ENCODE results near the gene KLF11.

KLF11 gene

GRCh38 chr2:10045561-10046355 lies 2.4 kb downstream of the KLF11 start:
- DNase-seq: no peak

DNA sequence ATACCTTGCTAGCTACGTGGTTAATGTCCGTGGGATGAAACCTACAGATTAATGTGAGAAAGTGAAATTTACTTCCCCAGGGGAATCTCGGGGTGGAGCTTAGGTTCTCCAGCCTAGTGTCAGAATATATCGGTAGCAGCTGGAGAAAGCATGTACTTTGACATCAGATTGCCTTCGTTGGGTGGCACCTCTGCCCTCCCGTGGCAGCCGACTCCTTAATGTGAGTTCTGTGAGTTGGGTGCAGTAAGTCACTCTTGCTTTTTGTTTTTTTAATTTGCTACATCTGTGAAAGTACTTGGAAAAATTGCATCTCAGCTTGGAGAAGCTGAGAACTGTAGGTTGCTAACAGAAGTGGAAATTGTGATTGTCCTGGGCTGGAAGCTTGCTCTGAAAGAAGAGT lies 3.6 kb downstream of the KLF11 start:
- DNase-seq: no peak

DNA sequence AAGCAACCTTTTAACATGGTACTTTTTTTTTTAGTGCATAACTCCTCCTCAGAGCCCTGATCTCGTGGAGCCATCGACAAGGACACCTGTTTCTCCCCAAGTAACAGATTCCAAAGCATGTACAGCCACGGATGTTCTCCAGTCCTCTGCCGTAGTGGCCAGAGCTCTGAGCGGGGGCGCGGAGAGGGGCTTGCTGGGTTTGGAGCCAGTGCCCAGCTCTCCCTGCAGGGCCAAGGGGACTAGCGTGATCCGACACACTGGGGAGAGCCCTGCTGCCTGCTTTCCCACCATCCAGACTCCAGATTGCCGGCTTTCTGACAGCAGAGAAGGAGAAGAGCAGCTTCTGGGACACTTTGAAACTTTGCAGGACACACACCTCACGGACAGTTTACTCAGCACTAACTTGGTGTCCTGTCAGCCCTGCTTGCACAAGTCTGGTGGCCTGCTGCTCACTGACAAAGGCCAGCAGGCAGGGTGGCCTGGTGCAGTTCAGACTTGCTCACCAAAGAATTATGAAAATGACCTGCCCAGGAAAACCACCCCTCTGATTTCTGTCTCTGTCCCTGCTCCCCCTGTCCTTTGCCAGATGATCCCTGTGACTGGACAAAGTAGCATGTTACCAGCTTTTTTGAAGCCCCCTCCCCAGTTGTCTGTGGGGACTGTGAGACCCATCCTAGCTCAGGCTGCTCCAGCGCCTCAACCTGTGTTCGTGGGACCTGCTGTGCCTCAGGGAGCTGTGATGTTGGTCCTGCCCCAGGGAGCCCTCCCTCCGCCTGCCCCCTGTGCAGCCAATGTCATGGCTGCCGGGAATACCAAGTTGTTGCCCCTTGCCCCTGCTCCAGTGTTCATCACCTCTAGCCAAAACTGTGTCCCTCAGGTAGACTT lies 4.5 kb downstream of the KLF11 start:
- no peak for DNase-seq

DNA sequence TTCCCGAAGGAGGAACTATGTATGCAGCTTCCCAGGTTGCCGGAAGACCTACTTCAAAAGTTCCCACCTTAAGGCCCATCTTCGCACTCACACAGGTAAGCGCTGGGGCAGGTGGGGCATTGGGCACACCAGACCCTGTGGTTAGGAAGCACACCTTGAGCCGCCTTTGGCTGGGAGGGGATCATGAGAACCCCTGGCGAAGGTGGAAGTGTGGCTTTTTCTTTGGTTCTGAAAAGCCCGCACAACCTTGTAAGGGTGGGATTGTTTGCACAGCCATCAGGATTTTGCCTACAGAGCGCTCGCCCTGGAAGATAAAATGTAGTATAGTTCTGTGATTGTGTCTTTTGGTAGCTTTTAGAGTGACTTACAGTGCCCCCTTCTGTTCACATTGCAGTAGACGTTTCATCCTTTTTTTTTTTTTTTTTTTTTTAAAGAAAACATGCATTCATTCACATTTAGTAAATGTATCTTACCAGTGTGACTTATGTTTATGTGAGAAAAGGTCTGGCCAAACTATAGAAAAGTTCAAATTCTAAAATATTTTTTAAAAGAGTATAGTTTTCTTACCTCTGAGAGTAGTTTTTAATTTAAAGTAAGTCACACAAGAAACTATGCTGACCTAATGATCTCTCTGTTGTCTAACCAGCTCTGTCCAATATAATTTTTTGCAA lies 5.3 kb downstream of the KLF11 start:
- DNase-seq: no peak

GRCh38 chr2:10052216-10052615 lies 8.9 kb downstream of the KLF11 start:
- no peak for DNase-seq

- no peak for DNase-seq
Observed at GRCh38 chr2:10053351-10053750, 10.0 kb downstream of the KLF11 start.

DNA sequence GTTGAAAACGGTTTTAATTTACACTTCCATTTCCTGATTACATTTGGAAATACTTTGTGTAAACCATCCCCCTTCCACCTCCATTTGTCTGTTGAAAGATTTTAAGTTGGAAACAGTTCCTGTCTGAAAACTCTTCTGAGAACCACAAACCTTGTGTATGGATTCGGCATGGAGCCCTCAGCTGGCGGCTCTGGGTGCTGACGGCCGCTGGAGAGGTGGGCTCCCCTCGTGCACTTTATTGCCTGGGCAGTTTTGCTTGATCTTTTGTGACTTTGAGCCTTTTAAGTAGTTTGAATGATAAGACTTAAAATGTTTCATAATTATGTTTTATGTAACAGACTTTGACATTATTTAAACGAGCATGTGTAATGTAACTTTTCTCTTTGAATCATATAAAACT lies 11.1 kb downstream of the KLF11 start:
- no peak for DNase-seq

DNA sequence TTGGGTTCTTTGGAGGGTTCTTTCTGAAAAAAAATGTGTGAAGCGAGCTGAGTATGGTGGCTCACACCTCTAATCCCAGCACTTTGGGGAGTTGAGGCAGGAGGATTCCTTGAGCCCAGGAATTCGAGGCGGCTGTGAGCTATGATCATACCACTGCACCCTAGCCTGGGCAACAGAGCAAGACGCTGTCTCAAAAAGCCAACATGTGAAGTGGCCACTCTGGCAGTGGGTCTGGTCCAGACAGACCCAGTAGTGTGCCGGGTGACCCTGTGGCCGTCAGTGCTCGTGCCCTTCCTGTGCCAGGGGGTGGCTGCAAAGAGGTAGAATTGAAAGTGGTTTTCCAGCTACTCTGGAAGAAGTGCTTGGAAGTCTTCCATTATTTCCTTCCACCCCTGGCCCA lies 11.6 kb downstream of the KLF11 start:
- no peak for DNase-seq

GRCh38 chr2:10056439-10056838 lies 13.1 kb downstream of the KLF11 start:
- no peak for DNase-seq

GRCh38 chr2:10057231-10058107 lies 14.1 kb downstream of the KLF11 start:
- DNase-seq: no peak

- no peak for DNase-seq
Observed at GRCh38 chr2:10058251-10059015, 15.1 kb downstream of the KLF11 start.

GRCh38 chr2:10059016-10059351 lies 15.6 kb downstream of the KLF11 start:
- DNase-seq: no peak

DNA sequence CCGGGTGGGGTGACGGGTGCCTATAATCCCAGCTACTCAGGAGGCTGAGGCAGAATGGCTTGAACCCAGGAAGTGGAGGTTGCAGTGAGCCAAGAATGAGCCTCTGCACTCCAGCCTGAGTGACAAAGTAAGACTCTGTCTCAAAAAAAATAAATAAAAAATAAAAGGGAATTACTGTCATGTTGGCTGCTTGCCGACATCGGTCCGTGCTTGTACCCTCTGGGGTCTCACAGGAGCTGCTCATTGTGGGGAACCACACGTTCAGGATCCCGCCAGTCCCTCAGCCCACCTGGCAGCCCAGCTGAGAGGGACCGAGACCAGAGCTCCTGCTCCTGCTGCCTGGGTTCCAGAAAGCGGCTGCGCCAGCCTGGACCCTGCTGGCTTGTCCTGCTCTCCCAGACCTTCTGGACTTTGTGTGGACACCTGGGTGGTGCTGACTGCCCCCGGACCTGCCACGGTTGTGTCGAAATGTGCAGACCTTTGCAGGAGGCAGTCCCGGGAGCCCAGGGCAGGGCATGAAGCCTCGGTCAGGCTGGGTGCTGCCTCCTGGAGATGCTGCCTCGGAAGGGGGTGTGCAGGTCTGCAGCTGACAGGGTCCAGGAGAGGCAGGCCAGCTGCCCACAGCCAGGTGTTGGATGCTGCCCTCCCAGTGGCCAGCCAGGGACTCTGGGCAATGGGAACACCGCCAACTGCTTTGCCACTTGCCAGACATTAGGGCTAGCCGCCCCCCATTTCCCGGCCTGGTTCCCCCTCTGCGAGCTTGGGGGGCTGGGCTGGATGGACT lies 16.4 kb downstream of the KLF11 start:
- no peak for DNase-seq

DNA sequence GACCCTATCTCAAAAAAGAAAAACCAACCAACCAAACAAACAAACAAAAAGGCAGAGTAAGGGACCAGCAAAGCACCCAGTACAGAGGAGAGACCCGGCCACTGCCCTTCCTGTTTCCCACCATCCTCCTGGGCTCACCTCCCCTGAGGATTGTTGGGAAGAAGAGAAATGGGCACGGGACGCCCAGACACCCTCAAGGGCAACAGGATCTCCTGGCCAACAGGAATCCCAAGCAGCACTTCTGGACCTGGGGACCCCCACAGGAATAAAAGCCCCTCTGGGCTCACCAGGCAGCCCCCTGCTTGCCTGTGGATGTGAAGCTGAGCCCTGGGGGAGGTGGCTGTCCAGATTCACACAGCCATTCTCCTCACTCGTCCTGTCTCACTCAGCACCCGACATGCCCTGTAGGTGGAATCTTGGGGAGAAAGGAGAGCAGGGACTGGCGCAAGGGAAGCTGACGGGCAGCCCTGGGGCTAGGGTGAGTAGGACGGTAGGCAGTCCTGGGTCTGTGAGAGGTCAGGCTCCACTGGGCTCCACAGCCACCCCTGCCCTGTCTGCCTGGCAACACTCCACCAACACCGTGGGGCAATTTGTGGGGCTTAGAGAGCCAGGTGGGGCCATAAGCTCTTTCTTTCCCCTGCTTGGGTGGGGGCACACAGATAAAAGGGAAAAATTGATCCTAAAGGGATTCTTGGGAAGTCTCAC lies 18.0 kb downstream of the KLF11 start:
- no peak for DNase-seq

DNA sequence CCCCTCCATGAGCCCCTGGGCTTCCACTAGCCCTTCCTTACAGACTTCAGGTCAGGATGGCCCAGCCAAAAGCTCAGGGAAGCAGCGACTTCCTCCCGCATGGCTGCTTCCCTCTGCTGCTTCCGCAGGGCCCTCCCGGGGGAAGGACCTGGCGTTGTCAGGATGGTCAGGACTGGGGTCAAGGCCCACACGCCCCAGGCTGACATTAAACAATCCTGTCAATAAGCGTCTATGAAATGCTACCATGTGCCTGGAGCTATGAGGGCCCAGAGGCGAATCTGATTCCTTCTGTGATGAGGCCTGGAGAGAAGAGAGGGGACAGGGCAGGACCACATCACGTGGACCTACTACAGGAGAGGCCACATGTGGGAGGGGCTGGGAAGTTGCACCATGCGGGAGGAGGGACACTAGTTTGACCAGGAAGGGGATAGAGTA lies 19.6 kb downstream of the KLF11 start:
- DNase-seq: no peak

DNA sequence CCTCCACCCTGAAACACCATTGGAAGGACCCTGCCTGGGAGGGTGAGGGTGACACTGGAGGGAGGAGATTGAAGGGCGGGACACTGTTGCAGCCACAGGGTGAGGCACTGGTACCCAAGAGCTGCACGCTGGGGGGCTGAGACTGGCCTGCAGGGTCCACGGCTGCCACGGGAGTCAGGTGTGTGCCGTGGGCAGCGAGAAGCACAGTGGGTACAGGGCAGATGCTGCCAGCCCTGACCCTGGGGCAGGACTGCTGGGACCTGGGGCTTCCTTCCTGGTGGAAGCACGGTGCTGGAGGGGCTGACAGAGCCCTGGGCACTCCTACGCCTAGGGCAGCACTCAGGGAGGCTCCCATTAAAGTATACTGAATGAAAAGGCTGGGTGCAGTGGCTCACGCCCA lies 20.2 kb downstream of the KLF11 start:
- DNase-seq: no peak

DNA sequence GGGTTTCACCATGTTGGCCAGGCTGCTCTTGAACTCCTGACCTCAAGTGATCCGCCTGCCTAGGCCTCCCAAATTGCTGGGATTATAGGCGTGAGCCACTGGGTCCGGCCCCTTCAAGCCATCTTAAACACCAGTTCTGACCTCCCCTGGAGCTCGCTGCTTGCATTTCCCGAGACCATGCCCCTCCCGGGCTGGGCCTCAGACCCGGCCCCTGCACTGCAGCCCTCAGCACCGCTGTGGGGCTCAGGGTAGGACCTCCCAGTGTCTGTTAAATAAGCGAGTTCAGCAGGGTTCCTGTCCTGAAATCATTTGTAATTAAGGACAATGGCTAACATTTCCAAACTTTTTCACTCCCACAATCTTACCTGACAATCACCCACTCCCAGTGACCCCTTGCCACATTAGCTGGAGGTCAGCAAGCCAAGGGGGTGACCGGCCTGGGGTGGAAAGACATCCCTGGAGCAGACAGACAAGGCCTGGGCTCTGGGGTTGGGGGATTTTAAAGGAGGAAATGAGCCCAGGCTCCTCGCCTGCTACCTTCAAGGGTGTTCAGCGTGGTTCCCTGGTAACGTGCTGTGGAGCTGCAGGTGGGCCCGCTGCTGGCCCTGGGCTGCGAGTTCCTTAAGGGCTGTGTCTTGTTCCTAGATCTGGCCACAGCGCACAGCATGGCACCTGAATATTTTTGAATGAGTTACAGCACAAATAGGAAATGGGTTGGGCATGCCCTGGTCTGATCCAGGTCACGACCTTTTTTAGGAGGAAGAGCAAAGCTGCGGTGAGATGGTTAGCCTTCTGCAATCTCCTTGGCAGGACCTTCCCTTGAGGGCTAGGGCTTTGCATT lies 21.8 kb downstream of the KLF11 start:
- no peak for DNase-seq

- no peak for DNase-seq
Observed at GRCh38 chr2:10065773-10066055, 22.4 kb downstream of the KLF11 start.

GRCh38 chr2:10067330-10067729 lies 24.0 kb downstream of the KLF11 start:
- no peak for DNase-seq

DNA sequence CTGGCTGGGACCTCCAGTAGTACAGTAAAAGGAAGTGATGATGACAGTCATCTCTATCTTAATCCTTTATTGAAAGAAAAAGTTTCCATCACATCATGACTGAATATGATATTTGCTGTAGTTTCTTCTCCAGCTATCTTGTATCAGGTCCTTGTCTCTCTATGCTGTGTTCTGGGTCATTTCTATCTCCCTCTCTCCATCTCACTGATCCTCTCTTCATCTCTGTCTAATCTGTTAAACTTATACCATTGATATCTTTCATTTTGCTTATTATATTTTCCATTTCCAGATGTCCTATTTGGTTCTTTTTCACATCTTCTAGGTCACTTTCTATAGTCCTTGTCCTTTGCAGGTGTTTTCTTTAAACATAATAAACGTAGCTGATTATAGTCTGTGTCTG lies 24.5 kb downstream of the KLF11 start:
- no peak for DNase-seq

All from NCI-H1436 treated with DMSO at 0.1 percent for 48 hours (cell line).